H1 (cell line): ENCODE results near the gene MT2A. TPM values are rescaled to one million over a fixed set of nuclear protein-coding genes. Genes with fewer than 3 reads are reported as not detected.

Source experiments
- CTCF ChIA-PET: fragments of 300-600 bp; sonication (Branson Sonifier 250); formaldehyde crosslinking; loops from one replicate; lab custom pipeline; 2021; ENCODE audit not compliant: partially characterized antibody; lab: Charles Lee
- POLR2A ChIA-PET: fragments of 300-600 bp; sonication (Branson Sonifier 250); formaldehyde crosslinking; loops from one replicate; lab custom pipeline; 2021; ENCODE audit warnings: inconsistent platforms; ENCODE audit not compliant: partially characterized antibody; lab: Charles Lee
- DNase-seq, 2 experiments: peaks; one replicate each; pipeline versions ENCODE4 v3.0.0 to v3.0.0-alpha.2; 2010 to 2022; ENCODE audit warnings: low spot score in 2 of 2, low read depth in 1 of 2, mixed read lengths in 1 of 2
- FAIRE-seq: peaks from 2 replicates; lab custom pipeline; 2011; peaks lifted over from hg19 to GRCh38; lab: Jason Lieb, UNC
- H2AFZ ChIP-seq: 2 replicates; pipeline ENCODE4 v1.8.1; 2012; ENCODE audit warnings: low read length, inconsistent platforms
- H2AK5ac ChIP-seq: 2 replicates; pipeline ENCODE4 v1.6.1; 2013; ENCODE audit warnings: low read depth, low read length
- H2BK120ac ChIP-seq: replicated peaks from 2 replicates; pipeline ENCODE3; 2013; ENCODE audit warnings: low read depth, low read length, inconsistent platforms
- H2BK12ac ChIP-seq: 2 replicates; pipeline ENCODE4 v1.6.1; 2013; ENCODE audit warnings: low read depth, low read length
- H2BK15ac ChIP-seq: 2 replicates; pipeline ENCODE4 v1.6.1; 2013; ENCODE audit warnings: low read length
- H2BK20ac ChIP-seq: 2 replicates; pipeline ENCODE4 v1.6.1; 2013; ENCODE audit warnings: low read length
- H2BK5ac ChIP-seq: 2 replicates; pipeline ENCODE4 v1.6.1; 2013; ENCODE audit warnings: low read depth, low read length
- H3K14ac ChIP-seq: 2 replicates; pipeline ENCODE4 v1.6.1; 2013; ENCODE audit warnings: inconsistent platforms; ENCODE audit not compliant: insufficient read length
- H3K18ac ChIP-seq: 2 replicates; pipeline ENCODE4 v1.6.1; 2013; ENCODE audit warnings: low read length; ENCODE audit errors: extremely low read depth
- H3K23ac ChIP-seq: 2 replicates; pipeline ENCODE4 v1.6.1; 2013; ENCODE audit warnings: inconsistent platforms; ENCODE audit not compliant: insufficient read length
- H3K23me2 ChIP-seq: 2 replicates; pipeline ENCODE4 v1.6.1; 2013; ENCODE audit warnings: low read depth, low read length
- H3K27ac ChIP-seq: 2 replicates; pipeline ENCODE4 v1.6.1; 2011; ENCODE audit warnings: low read depth, low read length, inconsistent platforms
- H3K27me3 ChIP-seq, 4 experiments: replicated peaks in 1 of 4; 1 replicate in 1 of 4; 2 replicates in 3 of 4; pipeline versions ENCODE4 v1.6.1 to v1.8.1; 2011 to 2013; ENCODE audit warnings: low read length in 3 of 4, mild to moderate bottlenecking in 3 of 4, inconsistent platforms in 2 of 4, mixed read lengths in 2 of 4, moderate library complexity in 1 of 4; ENCODE audit not compliant: control insufficient read depth in 3 of 4, insufficient read depth in 3 of 4; ENCODE audit errors: extremely low read depth in 1 of 4
- H3K36me3 ChIP-seq, 4 experiments: 2 replicates each; pipeline versions ENCODE4 v1.6.1 to v1.8.1; 2011 to 2013; ENCODE audit warnings: mild to moderate bottlenecking in 4 of 4, low read length in 3 of 4, moderate library complexity in 2 of 4, control low read depth in 1 of 4, inconsistent platforms in 1 of 4; ENCODE audit not compliant: insufficient read depth in 4 of 4, control insufficient read depth in 2 of 4
- H3K4ac ChIP-seq: replicated peaks from 2 replicates; pipeline ENCODE3; 2013; ENCODE audit warnings: low read length, low read depth, mixed read lengths, inconsistent platforms; ENCODE audit not compliant: insufficient read length
- H3K4me1 ChIP-seq, 4 experiments: replicated peaks in 1 of 4; 1 replicate in 1 of 4; 2 replicates in 3 of 4; pipeline versions ENCODE4 v1.6.1 to v1.8.1; 2011 to 2013; ENCODE audit warnings: low read length in 3 of 4, inconsistent platforms in 2 of 4, mixed read lengths in 1 of 4; ENCODE audit not compliant: insufficient read depth in 4 of 4, control insufficient read depth in 3 of 4
- H3K4me2 ChIP-seq, 2 experiments: 2 replicates each; pipeline versions ENCODE4 v1.6.1 to v1.8.1; 2011 to 2013; ENCODE audit warnings: low read depth in 2 of 2, low read length in 2 of 2, control low read depth in 1 of 2, inconsistent platforms in 1 of 2, mild to moderate bottlenecking in 1 of 2; ENCODE audit not compliant: insufficient read depth in 1 of 2
- H3K4me3 ChIP-seq, 4 experiments: fragments of 200-600, 300-600 bp in 1 of 4; sonication (generic), shearing (Covaris generic), sonication (Bioruptor Twin) in 1 of 4; 2 replicates each; pipeline versions ENCODE4 v1.5.1 to v1.8.1; 2011 to 2016; ENCODE audit warnings: low read length in 4 of 4, low read depth in 3 of 4, control low read depth in 2 of 4, inconsistent platforms in 2 of 4, mild to moderate bottlenecking in 2 of 4, mixed read lengths in 1 of 4, moderate library complexity in 1 of 4; ENCODE audit not compliant: insufficient read depth in 2 of 4; ENCODE audit errors: extremely low read depth in 1 of 4
- H3K56ac ChIP-seq: replicated peaks from 2 replicates; pipeline ENCODE3; 2013; ENCODE audit warnings: low read depth, mild to moderate bottlenecking, mixed read lengths, low read length, inconsistent platforms; ENCODE audit not compliant: insufficient read length
- H3K79me1 ChIP-seq: 2 replicates; pipeline ENCODE4 v1.6.1; 2013; ENCODE audit warnings: low read depth, low read length, control low read depth
- H3K79me2 ChIP-seq, 2 experiments: 2 replicates each; pipeline versions ENCODE4 v1.6.1 to v1.8.1; 2012 to 2013; ENCODE audit warnings: low read length in 2 of 2, mild to moderate bottlenecking in 2 of 2, inconsistent platforms in 1 of 2; ENCODE audit not compliant: insufficient read depth in 2 of 2, control insufficient read depth in 1 of 2
- H3K9ac ChIP-seq, 4 experiments: replicated peaks in 1 of 4; 1 replicate in 1 of 4; 2 replicates in 3 of 4; pipeline versions ENCODE4 v1.6.1 to v1.8.1; 2011 to 2013; ENCODE audit warnings: low read depth in 3 of 4, low read length in 3 of 4, control low read depth in 2 of 4, mild to moderate bottlenecking in 2 of 4, moderate library complexity in 2 of 4, inconsistent platforms in 1 of 4; ENCODE audit errors: extremely low read depth in 1 of 4
- H3K9me3 ChIP-seq, 2 experiments: 2 replicates each; pipeline versions ENCODE4 v1.6.1 to v1.8.1; 2012 to 2013; ENCODE audit warnings: mild to moderate bottlenecking in 2 of 2, moderate library complexity in 2 of 2, control low read depth in 1 of 2, inconsistent platforms in 1 of 2, low read depth in 1 of 2, low read length in 1 of 2, mixed read lengths in 1 of 2; ENCODE audit not compliant: insufficient read depth in 2 of 2
- H4K20me1 ChIP-seq, 2 experiments: replicated peaks in 1 of 2; 2 replicates each; pipeline versions ENCODE3 to v1.8.1; 2011 to 2013; ENCODE audit warnings: inconsistent platforms in 2 of 2, low read length in 2 of 2, mild to moderate bottlenecking in 1 of 2; ENCODE audit not compliant: insufficient read depth in 2 of 2, control insufficient read depth in 1 of 2
- H4K5ac ChIP-seq: 2 replicates; pipeline ENCODE4 v1.6.1; 2013; ENCODE audit warnings: low read length, low read depth, mixed read lengths, inconsistent platforms; ENCODE audit not compliant: insufficient read length
- H4K8ac ChIP-seq: 2 replicates; pipeline ENCODE4 v1.8.0; 2013; ENCODE audit warnings: mild to moderate bottlenecking, moderate library complexity, low read length, inconsistent platforms; ENCODE audit not compliant: insufficient read depth; ENCODE audit errors: extremely low read depth
- H4K91ac ChIP-seq: replicated peaks from 2 replicates; pipeline ENCODE3; 2013; ENCODE audit warnings: low read length, mixed read lengths, inconsistent platforms; ENCODE audit not compliant: insufficient read length
- BACH1 ChIP-seq: IDR thresholded peaks from 2 replicates; pipeline ENCODE4 v1.6.1; 2012; ENCODE audit warnings: low read length, improper control_type of control experiment
- BRCA1 ChIP-seq: IDR thresholded peaks from 2 replicates; pipeline ENCODE4 v1.6.1; 2012; ENCODE audit warnings: low read depth, low read length, improper control_type of control experiment
- CTCF ChIP-seq, 3 experiments: IDR thresholded peaks; 1 replicate in 2 of 3; 2 replicates in 1 of 3; pipeline versions ENCODE4 v1.5.1 to v1.6.1; 2011; ENCODE audit warnings: low read length in 3 of 3, mild to moderate bottlenecking in 3 of 3, inconsistent platforms in 2 of 3, low read depth in 1 of 3, moderate library complexity in 1 of 3; ENCODE audit not compliant: insufficient read depth in 1 of 3; ENCODE audit errors: control extremely low read depth in 1 of 3
- KDM1A ChIP-seq: fragments of 200-600, 300-600 bp; sonication (generic); IDR thresholded peaks from 2 replicates; pipeline ENCODE4 v1.7.1; 2016; ENCODE audit warnings: mild to moderate bottlenecking, low read length, borderline replicate concordance
- MAFK ChIP-seq: IDR thresholded peaks from 2 replicates; pipeline ENCODE4 v1.6.1; 2012; ENCODE audit warnings: low read depth, mild to moderate bottlenecking, improper control_type of control experiment, low read length
- POU5F1 ChIP-seq: IDR thresholded peaks from 2 replicates; pipeline ENCODE4 v1.6.1; 2011; ENCODE audit warnings: low read depth, mild to moderate bottlenecking, low read length, moderate library complexity
- SIN3A ChIP-seq, 2 experiments: IDR thresholded peaks in 1 of 2; conservative IDR thresholded peaks in 1 of 2; 2 replicates each; pipeline ENCODE4 v1.6.1; 2011 to 2012; ENCODE audit warnings: low read length in 2 of 2, improper control_type of control experiment in 1 of 2, low read depth in 1 of 2, mild to moderate bottlenecking in 1 of 2
- SIRT6 ChIP-seq: IDR thresholded peaks from one replicate; pipeline ENCODE4 v1.7.1; 2012; ENCODE audit warnings: low read length, inconsistent platforms
- SP4 ChIP-seq: IDR thresholded peaks from 2 replicates; pipeline ENCODE4 v1.6.1; 2012; ENCODE audit warnings: low read length, inconsistent platforms
- SUZ12 ChIP-seq: fragments of 200-600 bp; sonication (generic); IDR thresholded peaks from 2 replicates; pipeline ENCODE4 v1.6.1; 2012; ENCODE audit warnings: mild to moderate bottlenecking, inconsistent platforms, low read length, moderate library complexity, mixed read lengths
- YY1 ChIP-seq: IDR thresholded peaks from 2 replicates; pipeline ENCODE4 v1.6.1; 2011; ENCODE audit warnings: low read depth, mild to moderate bottlenecking, low read length
- WGBS, 2 experiments: shearing (Covaris generic) in 1 of 2; methylation state at CpG; one replicate each; pipeline versions ENCODE4 v1.1.6 to v1.1.7; 2013 to 2015; ENCODE audit warnings: low lambda C conversion rate in 2 of 2, mixed read lengths in 2 of 2, inconsistent platforms in 1 of 2, low coverage in 1 of 2, missing lambda C conversion rate in 1 of 2; ENCODE audit not compliant: insufficient replicate concordance in 2 of 2, insufficient coverage in 1 of 2, insufficient read length in 1 of 2; ENCODE audit errors: extremely low coverage in 1 of 2, missing lambda C conversion rate in 1 of 2; 5-methylcytosine and 5-hydroxymethylcytosine counted together
- polyA plus RNA-seq, 7 experiments: library from polyadenylated mRNA; depleted of rRNA in 3 of 7; stranded (reverse) in 5 of 7; unstranded in 2 of 7; fragments of >200 nt in 5 of 7; fragments of 200-250 nt in 2 of 7; gene quantifications; 1 replicate in 5 of 7; 2 replicates in 1 of 7; 4 replicates in 1 of 7; pipeline versions ENCODE4 v1.2.1 to v1.2.3, GENCODE V29; 2011 to 2013; ENCODE audit warnings: missing spikeins in 2 of 7, mixed read lengths in 2 of 7
- total RNA-seq: library from RNA; stranded (reverse); fragmentation: NEBNext Ultra II Directional; extraction: Animal tissue kit (Norgen Biotek cat#: 25700); gene quantifications from 2 replicates; pipeline ENCODE4 v1.2.1, GENCODE V29; 2021

MT2A gene
- total and polyA plus RNA-seq, 2 of the 8 experiments (the other 6 are each of a cell fraction or from before 2014, with no cell fraction given), result 9.5 to 30.1 TPM

DNA sequence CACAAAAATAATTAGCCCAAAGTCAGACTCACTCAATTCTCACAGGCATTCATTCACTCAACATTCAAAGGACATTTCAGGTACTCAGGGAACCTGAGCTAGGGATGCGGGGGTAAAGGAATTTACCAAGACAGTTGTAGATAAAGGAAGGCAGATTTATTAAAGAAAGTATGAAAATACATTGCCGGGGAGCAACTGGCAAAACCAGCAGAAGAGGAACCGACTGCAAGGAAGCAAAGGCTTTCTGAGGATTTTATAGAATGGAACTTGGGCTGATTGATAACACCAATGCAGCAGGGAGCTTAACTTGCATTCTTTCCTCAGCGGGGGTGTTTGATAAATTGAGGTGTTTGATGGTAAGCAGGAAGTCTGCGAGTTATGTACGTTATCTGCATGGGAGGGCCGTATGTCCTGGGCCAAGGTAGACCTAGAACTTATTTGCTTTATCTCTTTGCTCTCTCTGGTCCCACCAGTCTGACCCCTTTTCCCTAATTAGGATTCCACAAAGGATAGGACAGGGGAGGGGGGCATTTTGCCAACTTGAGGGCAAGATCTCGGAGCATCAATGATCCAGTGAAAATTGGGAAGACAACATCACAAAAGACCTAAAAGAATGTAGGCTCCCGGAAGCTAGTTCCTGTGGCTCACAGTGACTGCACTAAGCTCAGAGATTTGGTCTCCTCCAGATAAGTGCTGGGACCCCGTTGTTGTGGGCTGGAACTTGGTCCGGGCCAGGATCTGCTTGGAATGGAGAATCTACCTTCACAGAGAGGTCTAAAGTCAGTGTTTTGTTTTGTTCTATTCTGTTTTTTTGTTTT, 24.8 kb upstream of the MT2A start:
- POLR2A ChIA-PET, result no interaction called here
- no peaks in the 10 kb centered on the region for H3K9me3 ChIP-seq
- H3K18ac ChIP-seq, result no peak overlapping the region
- no peaks in the 10 kb centered on the region for H3K79me1 ChIP-seq
- no peak overlapping the region for H3K4me3 ChIP-seq
- no peak overlapping the region for H2AFZ ChIP-seq
- H2BK20ac ChIP-seq, result no peak overlapping the region
- no peak for DNase-seq
- no peak overlapping the region for H2BK5ac ChIP-seq
- H3K14ac ChIP-seq, result no peak overlapping the region
- no peak overlapping the region for H4K8ac ChIP-seq
- no peaks in the 10 kb centered on the region for H3K23me2 ChIP-seq
- no peaks in the 10 kb centered on the region for H3K79me2 ChIP-seq
- no peak overlapping the region for H3K9ac ChIP-seq
- no peaks in the 10 kb centered on the region for H3K4me1 ChIP-seq
- CTCF ChIA-PET, result interaction anchor here (0.7 to 2.6 kb wide), 6 partner anchors 8 to 127 kb away, joined by 3 to 9 read pairs (median 5); no protein-coding TSS in a partner anchor
- no peak overlapping the region for H2AK5ac ChIP-seq
- H3K4me2 ChIP-seq, result no peak overlapping the region
- H3K27me3 ChIP-seq, result peaks cover 2 to 16% (median 11%) of the 10 kb centered on the region in 4 experiments
- FAIRE-seq, result no peak
- no peaks in the 10 kb centered on the region for H4K20me1 ChIP-seq
- H4K5ac ChIP-seq, result no peak overlapping the region
- 86% methylated on average over 10 of the region's 11 CpGs; no CpG with 5 or more reads in 1 of the 2 experiments for WGBS, 2 experiments
- H3K27ac ChIP-seq, result no peak overlapping the region
- no peak overlapping the region for H3K56ac ChIP-seq
- no peak overlapping the region for H2BK12ac ChIP-seq
- H3K36me3 ChIP-seq, result no peaks in the 10 kb centered on the region
- H4K91ac ChIP-seq, result no peak overlapping the region
- H2BK120ac ChIP-seq, result no peak overlapping the region
- no peak overlapping the region for H3K23ac ChIP-seq
- no peak overlapping the region for H2BK15ac ChIP-seq
- no peak overlapping the region for H3K4ac ChIP-seq
- TF ChIP-seq MAFK (no peak), POU5F1 (no peak), SIRT6 (no peak), CTCF (IDR thresholded peaks at IDR 0.05; ENCODE audit: control extremely low read depth in 1 of 3, insufficient read depth in 1 of 3, low read depth in 1 of 3, low read length in 3 of 3) (no peak), BRCA1 (no peak), SUZ12 (no peak), KDM1A (no peak), BACH1 (no peak), YY1 (no peak), SP4 (no peak), SIN3A (conservative IDR thresholded peaks at IDR 0.05 in 1 of 2, IDR thresholded peaks at IDR 0.05 in 1 of 2; ENCODE audit: low read depth in 1 of 2, low read length in 2 of 2) (no peak)
